ENCODE data around the gene KIF13A.

DNA sequence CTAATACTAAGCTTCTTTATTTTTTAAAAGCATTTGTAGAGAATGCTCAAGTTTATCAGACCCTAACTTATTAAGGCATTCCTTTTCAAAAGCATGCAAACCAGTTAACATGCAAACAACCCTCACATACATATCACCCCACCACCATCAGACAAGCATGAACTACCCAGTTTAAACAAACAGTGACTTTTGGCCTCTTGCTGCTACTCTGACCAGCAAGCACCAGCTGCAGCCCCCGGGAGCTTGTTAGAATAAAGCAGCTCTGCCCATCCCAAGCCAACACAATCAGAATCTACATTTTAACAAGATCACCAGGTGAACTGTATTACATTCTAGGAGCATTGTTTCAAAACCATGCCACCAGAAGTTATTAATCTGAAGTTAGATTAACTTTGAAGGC lies 274.9 kb downstream of the KIF13A start:
- TF ChIP-seq, protein P1, sequence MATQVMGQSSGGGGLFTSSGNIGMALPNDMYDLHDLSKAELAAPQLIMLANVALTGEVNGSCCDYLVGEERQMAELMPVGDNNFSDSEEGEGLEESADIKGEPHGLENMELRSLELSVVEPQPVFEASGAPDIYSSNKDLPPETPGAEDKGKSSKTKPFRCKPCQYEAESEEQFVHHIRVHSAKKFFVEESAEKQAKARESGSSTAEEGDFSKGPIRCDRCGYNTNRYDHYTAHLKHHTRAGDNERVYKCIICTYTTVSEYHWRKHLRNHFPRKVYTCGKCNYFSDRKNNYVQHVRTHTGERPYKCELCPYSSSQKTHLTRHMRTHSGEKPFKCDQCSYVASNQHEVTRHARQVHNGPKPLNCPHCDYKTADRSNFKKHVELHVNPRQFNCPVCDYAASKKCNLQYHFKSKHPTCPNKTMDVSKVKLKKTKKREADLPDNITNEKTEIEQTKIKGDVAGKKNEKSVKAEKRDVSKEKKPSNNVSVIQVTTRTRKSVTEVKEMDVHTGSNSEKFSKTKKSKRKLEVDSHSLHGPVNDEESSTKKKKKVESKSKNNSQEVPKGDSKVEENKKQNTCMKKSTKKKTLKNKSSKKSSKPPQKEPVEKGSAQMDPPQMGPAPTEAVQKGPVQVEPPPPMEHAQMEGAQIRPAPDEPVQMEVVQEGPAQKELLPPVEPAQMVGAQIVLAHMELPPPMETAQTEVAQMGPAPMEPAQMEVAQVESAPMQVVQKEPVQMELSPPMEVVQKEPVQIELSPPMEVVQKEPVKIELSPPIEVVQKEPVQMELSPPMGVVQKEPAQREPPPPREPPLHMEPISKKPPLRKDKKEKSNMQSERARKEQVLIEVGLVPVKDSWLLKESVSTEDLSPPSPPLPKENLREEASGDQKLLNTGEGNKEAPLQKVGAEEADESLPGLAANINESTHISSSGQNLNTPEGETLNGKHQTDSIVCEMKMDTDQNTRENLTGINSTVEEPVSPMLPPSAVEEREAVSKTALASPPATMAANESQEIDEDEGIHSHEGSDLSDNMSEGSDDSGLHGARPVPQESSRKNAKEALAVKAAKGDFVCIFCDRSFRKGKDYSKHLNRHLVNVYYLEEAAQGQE (IDR thresholded peaks at IDR 0.05; ENCODE audit: unreplicated experiment), result no peak
- no peak for TF ChIP-seq CREB1 (CRISPR knock-in tag; IDR thresholded peaks at IDR 0.05; ENCODE audit: low read depth)
- TF ChIP-seq, protein P2, sequence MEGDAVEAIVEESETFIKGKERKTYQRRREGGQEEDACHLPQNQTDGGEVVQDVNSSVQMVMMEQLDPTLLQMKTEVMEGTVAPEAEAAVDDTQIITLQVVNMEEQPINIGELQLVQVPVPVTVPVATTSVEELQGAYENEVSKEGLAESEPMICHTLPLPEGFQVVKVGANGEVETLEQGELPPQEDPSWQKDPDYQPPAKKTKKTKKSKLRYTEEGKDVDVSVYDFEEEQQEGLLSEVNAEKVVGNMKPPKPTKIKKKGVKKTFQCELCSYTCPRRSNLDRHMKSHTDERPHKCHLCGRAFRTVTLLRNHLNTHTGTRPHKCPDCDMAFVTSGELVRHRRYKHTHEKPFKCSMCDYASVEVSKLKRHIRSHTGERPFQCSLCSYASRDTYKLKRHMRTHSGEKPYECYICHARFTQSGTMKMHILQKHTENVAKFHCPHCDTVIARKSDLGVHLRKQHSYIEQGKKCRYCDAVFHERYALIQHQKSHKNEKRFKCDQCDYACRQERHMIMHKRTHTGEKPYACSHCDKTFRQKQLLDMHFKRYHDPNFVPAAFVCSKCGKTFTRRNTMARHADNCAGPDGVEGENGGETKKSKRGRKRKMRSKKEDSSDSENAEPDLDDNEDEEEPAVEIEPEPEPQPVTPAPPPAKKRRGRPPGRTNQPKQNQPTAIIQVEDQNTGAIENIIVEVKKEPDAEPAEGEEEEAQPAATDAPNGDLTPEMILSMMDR (conservative IDR thresholded peaks at IDR 0.05; ENCODE audit: low read depth in 2 of 2), result no peak
- no peak for TF ChIP-seq EZH2 (IDR thresholded peaks at IDR 0.05; ENCODE audit: low read depth, unreplicated experiment)
- TF ChIP-seq JUNB (IDR thresholded peaks at IDR 0.05; ENCODE audit: unreplicated experiment), result no peak
- no peak for TF ChIP-seq EZH2phosphoT487 (IDR thresholded peaks at IDR 0.05; ENCODE audit: unreplicated experiment)
- TF ChIP-seq STAT1 (IDR thresholded peaks at IDR 0.05; ENCODE audit: unreplicated experiment), result no peak
- no peak for TF ChIP-seq POLR2AphosphoS5 (IDR thresholded peaks at IDR 0.05; ENCODE audit: low read depth)

All from GM23338 (cell line).